Activated naive CD4-positive, alpha-beta T cell treated with anti-CD3 and anti-CD28 coated beads, Interleukin-2, amount 50 U/mL, for 72 hours (primary cell): ENCODE data around the gene SUV39H1. TPM values are rescaled to one million over a fixed set of nuclear protein-coding genes. Genes with fewer than 3 reads are reported as not detected.
A peak's percentile ranks its signal among the peaks of the same experiment; 100 is the strongest.
"Not testable (repeated sequence)": the region's sequence is repeated elsewhere in the genome, so short reads cannot be mapped to it uniquely, and the experiment has no call there.

Source experiments
- ATAC-seq, 2 donors: fragments of 150-1000 bp; cut with Tn5 transposase; 2 replicates each; pipeline ENCODE4 v1.10.0; 2021; ENCODE audit warnings: mild to moderate bottlenecking in 2 of 2, moderate library complexity in 2 of 2
- DNase-seq, 2 donors: peaks; one replicate each; pipeline ENCODE4 v3.0.0; 2021 to 2022; ENCODE audit warnings: low spot score in 2 of 2
- H3K27ac Mint-ChIP-seq, 2 donors: one replicate each; pipeline ENCODE4 v1.8.0; 2022; ENCODE audit warnings: mild to moderate bottlenecking in 2 of 2, mixed read lengths in 2 of 2
- H3K36me3 Mint-ChIP-seq, 2 donors: one replicate each; pipeline ENCODE4 v1.8.0; 2022; ENCODE audit warnings: mixed read lengths in 2 of 2
- H3K9me3 Mint-ChIP-seq, 2 donors: one replicate each; pipeline ENCODE4 v1.8.0; 2022; ENCODE audit warnings: mixed read lengths in 2 of 2
- total RNA-seq, 2 donors: library from RNA; stranded (reverse); gene quantifications; one replicate each; pipeline ENCODE4 v1.2.3, GENCODE V29; 2022

SUV39H1 gene, protein sequence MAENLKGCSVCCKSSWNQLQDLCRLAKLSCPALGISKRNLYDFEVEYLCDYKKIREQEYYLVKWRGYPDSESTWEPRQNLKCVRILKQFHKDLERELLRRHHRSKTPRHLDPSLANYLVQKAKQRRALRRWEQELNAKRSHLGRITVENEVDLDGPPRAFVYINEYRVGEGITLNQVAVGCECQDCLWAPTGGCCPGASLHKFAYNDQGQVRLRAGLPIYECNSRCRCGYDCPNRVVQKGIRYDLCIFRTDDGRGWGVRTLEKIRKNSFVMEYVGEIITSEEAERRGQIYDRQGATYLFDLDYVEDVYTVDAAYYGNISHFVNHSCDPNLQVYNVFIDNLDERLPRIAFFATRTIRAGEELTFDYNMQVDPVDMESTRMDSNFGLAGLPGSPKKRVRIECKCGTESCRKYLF
- 10 to 100 TPM; 31.5 to 36.4 TPM for total RNA-seq

GRCh38 chrX:48696301-48696908 lies at the start of gene SUV39H1:
SUV39H1 (plus strand) TSS chrX:48696734; CDS start chrX:48696785, 51 bp downstream.
- Mint-ChIP-seq H3K27ac (peak within 1 kb of the TSS; percentile 96 to 98), H3K36me3 (peaks cover 23 to 25% of the 10 kb centered on the region in 2 donors), H3K9me3 (no peaks in the 10 kb centered on the region)
- DNase-seq (peak; percentile 83 to 91), ATAC-seq (peak; percentile 88 to 95)

DNA sequence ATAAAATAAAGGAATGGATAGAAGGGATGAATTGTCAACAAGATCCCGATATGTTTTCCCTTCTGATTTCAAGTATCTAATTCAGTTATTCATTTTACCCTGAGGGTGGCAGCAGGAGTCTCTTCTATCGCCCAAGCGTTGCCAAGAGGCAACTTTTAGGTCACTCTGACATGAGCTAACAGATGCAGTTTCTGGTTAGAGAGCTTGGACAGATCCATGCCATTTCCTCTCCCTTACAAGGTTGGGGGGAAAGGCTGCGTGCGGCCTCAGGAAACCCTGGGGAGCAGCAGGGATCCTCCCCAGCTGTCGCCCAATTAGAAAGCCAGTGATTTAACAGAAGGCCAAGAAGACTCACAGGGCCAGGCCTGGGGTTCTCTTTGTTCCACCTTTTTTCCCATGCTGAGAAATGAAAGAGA lies 48.2 kb upstream of the SUV39H1 start:
- DNase-seq: no peak
- peak; percentile 63 to 73 for ATAC-seq
- H3K9me3 Mint-ChIP-seq: no peaks in the 10 kb centered on the region
- H3K27ac Mint-ChIP-seq: no peak overlapping the region
- no peaks in the 10 kb centered on the region for H3K36me3 Mint-ChIP-seq

DNA sequence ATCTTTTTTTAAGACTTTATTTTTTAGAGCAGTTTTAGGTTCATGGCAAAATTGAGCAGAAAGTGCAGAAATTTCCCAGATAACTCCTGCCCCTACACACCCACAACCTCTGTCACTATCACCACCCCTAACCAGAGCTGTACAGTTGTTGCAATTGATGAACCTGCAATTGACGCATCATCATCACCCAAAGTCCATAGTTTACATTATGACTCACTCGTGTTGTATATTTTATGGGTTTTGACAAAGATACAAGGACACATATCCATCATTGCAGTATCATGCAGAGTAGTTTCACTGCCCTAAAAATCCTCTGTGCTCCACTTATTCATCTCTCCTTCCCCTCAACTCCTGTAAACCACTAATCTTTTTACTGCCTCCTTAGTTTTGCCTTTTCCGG lies 47.4 kb upstream of the SUV39H1 start:
- no peaks in the 10 kb centered on the region for H3K9me3 Mint-ChIP-seq

DNA sequence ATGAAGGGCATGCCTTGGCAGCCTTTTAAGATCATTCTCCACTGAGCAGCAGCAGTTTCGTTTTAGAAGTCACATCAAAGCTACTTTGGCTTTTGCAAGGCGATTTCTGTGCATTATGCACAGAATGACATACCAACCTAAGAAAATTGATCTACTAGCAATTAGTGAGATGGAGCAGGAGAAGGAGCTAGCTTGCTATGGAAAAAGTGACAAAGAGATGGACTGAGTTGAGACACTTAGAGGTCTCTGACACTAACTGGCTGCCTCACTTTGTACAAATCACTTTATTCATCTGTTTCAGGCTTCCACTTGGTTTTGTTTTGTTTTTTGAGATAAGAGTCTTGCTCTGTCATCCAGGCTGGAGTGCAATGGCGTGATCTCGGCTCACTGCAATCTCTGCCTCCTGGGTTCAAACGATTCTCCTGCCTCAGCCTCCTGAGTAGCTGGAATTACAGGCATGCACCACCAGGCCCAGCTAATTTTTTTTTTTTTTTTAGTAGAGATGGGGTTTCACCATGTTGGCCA lies 44.4 kb upstream of the SUV39H1 start:
- H3K27ac Mint-ChIP-seq: peak overlapping the region in 1 of 2 donors; percentile 14
- DNase-seq, H3K36me3 Mint-ChIP-seq, H3K9me3 Mint-ChIP-seq: not testable (repeated sequence)
- ATAC-seq: peak; percentile 52 to 79

More for the DNA sequence above, 47.4 kb upstream of the SUV39H1 start:
- DNase-seq (no peak), ATAC-seq (no peak)
- Mint-ChIP-seq H3K27ac (no peak overlapping the region), H3K36me3 (no peaks in the 10 kb centered on the region)

- ATAC-seq, H3K27ac Mint-ChIP-seq, H3K36me3 Mint-ChIP-seq, DNase-seq, H3K9me3 Mint-ChIP-seq: not testable (repeated sequence)
Measured at GRCh38 chrX:48654746-48655145, 41.8 kb upstream of the SUV39H1 start.

GRCh38 chrX:48659686-48660085 lies 36.8 kb upstream of the SUV39H1 start:
- DNase-seq, ATAC-seq, H3K9me3 Mint-ChIP-seq, H3K27ac Mint-ChIP-seq, H3K36me3 Mint-ChIP-seq: not testable (repeated sequence)

GRCh38 chrX:48663241-48663640 lies 33.3 kb upstream of the SUV39H1 start:
- ATAC-seq (peak; percentile 40 to 52), DNase-seq (no peak)
- Mint-ChIP-seq H3K9me3 (no peaks in the 10 kb centered on the region), H3K36me3 (no peaks in the 10 kb centered on the region), H3K27ac (no peak overlapping the region)

DNA sequence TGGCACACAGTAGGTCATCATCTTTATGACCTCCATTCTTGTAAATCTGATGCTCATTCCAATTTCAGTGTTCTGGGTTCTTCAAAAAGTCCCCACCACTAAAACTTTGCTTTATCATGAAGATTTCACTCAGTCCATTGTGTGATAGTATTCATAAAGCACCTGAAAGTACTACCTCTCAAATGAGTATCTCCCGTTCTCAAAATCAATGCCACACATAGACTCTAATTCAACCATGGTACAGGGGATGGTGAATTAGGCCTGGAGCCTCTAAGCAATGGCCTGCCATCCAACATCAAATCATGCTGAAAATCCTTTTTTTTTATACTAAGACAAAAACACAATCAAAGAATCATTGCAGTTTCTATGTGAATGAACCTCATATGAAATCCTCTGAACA lies 32.4 kb upstream of the SUV39H1 start:
- Mint-ChIP-seq H3K9me3 (no peaks in the 10 kb centered on the region), H3K27ac (no peak overlapping the region), H3K36me3 (no peaks in the 10 kb centered on the region)
- peak in 1 of 2 donors; percentile 41 for ATAC-seq
- no peak for DNase-seq

DNA sequence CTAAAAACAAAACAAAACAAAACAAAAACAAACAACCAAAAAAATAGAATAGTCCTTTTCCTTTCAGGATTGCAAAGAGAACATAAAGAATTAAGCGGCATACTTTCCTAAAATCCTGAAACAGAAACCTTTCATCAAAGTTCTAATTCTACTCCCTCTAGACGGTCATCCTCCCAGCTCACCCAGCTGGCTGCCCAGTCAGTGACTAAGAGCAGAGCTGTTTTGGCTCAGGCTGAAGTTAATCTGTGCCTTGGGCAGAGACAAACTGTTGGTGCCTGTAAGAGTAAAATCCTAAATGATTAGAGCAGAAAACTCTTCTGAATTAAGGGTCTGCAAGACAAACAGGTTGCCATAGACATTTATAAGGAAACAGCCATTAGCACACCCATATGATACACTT lies 30.5 kb upstream of the SUV39H1 start:
- Mint-ChIP-seq H3K36me3 (no peaks in the 10 kb centered on the region), H3K27ac (no peak overlapping the region), H3K9me3 (no peaks in the 10 kb centered on the region)
- DNase-seq: no peak
- no peak for ATAC-seq

- Mint-ChIP-seq H3K9me3 (no peaks in the 10 kb centered on the region), H3K27ac (no peak overlapping the region), H3K36me3 (no peaks in the 10 kb centered on the region)
- ATAC-seq (no peak), DNase-seq (no peak)
Measured at GRCh38 chrX:48666649-48667048, 29.9 kb upstream of the SUV39H1 start.

DNA sequence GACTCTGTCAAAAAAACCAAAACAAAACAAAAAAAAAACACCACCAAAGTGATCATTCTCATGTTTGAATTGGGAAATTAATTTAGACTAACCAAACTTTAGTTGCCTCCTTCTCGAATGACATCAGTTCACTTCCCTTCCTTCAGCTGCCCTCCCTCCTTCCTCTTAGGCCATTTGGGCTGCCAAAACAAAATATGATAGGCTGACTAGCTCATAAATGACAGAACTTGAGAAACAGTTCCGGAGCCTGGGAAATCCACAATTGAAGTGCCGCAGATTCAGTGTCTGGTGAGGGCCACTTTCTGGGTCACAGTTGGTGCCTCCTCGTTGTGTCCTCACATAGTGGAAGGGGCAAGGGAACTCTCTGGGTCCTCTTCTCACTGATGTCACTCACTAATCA lies 29.0 kb upstream of the SUV39H1 start:
- Mint-ChIP-seq H3K36me3 (no peaks in the 10 kb centered on the region), H3K27ac (no peak overlapping the region), H3K9me3 (no peaks in the 10 kb centered on the region)
- DNase-seq (no peak), ATAC-seq (no peak)

GRCh38 chrX:48668187-48668586 lies 28.3 kb upstream of the SUV39H1 start:
- not testable (repeated sequence) for H3K9me3 Mint-ChIP-seq, DNase-seq, H3K36me3 Mint-ChIP-seq, H3K27ac Mint-ChIP-seq, ATAC-seq

DNA sequence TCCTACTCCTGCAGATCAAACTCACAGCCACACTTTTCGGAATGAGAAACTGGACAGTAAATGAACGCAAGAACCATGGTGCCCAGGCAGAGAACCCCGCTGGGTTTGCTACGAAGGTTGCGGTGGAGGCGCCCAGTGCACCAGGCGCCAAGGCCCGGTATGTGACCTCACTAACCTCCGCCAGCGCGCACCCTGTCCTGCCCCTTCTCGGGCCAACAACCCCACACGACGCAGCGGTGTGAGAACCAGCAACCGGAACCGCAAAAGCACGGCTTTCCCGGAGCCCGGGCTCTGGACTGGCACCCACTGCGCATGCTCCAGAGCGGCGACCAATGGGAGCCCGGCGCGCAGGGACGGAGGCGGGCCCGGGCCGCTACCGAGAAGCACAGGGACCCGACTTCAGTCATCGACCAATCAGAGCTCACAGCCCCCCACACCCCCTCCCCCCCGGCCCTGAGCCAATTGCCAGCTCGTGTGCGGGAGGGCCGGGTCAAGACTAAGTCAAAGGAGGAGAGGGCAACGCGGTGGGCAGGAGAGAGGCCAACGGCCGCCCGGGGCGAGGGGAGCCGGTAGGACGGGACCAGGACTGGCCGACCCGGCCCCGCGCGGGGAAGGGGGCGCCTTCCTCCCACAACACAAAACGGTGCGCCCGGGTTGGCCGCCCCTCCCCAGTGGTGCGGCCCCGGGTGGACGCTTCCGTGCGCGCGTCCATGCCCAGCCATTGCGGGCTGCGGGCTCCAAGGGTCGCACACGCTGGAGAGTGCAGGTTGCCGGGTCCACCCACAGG lies 20.2 kb upstream of the SUV39H1 start:
- Mint-ChIP-seq H3K36me3 (peaks cover 8 to 20% of the 10 kb centered on the region in 2 donors), H3K27ac (peak overlapping the region; percentile 91 to 96), H3K9me3 (no peaks in the 10 kb centered on the region)
- peak; percentile 84 to 94 for DNase-seq
- ATAC-seq: peak; percentile 90 to 95

DNA sequence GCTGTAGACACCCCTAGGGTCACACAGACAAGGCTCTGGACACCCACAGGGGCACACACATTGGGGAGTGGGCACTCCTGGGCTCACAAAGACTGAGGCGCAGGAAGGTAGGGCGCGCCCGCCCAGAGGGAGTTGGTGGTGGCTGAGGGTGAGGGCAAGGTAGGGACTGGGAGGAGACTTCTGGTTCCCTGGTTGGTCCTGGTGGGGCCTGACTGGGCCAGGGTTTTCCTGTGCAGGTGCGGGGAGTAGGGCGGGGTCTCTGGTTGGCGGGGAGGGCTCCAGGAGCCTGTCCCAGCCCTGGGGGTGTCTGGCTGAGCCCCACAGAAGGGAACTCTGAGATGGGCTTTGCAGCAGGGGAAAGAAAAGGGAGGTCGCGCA lies 19.7 kb upstream of the SUV39H1 start:
- DNase-seq (peak in 1 of 2 donors; percentile 54), ATAC-seq (peak; percentile 9 to 13)
- Mint-ChIP-seq H3K9me3 (no peaks in the 10 kb centered on the region), H3K27ac (peak overlapping the region; percentile 90 to 96), H3K36me3 (peaks cover 8 to 20% of the 10 kb centered on the region in 2 donors)

DNA sequence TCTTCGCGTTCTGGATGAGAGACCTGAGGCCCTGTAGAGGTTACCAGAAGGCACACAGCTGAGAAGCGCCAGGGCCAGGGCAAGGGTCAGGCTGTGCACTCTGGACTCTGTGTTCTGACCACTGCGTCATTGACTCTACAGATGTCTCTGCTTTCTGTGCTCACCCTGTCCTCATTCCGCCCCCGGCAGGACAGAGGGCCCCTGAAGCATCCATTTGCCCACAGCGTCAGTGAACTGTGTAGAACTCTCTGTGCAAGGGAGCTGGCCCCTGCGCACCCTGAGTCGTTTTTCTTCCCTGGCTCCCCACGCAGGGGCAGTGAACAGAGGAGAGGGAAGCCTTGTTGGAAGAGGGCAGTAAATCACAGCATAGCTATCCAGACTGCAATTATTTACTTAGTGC lies 19.0 kb upstream of the SUV39H1 start:
- Mint-ChIP-seq H3K36me3 (peaks cover 8 to 20% of the 10 kb centered on the region in 2 donors), H3K27ac (peak overlapping the region; percentile 90 to 96), H3K9me3 (no peaks in the 10 kb centered on the region)
- DNase-seq (no peak), ATAC-seq (no peak)

- not testable (repeated sequence) for H3K9me3 Mint-ChIP-seq, ATAC-seq
- DNase-seq: peak in 1 of 2 donors; percentile 15
- H3K36me3 Mint-ChIP-seq: peaks cover 27 to 39% of the 10 kb centered on the region in 2 donors
- peak overlapping the region; percentile 68 to 86 for H3K27ac Mint-ChIP-seq
Measured at GRCh38 chrX:48680467-48680866, 16.1 kb upstream of the SUV39H1 start.

- not testable (repeated sequence) for DNase-seq, H3K9me3 Mint-ChIP-seq, ATAC-seq
- Mint-ChIP-seq H3K36me3 (peaks cover 32 to 39% of the 10 kb centered on the region in 2 donors), H3K27ac (peak overlapping the region; percentile 68 to 86)
Measured at GRCh38 chrX:48680925-48681324, 15.6 kb upstream of the SUV39H1 start.
